Gastrocnemius medialis (tissue), 4 donors: ENCODE results near the gene PTPRT.

Experiments used
- CTCF ChIP-seq, 5 experiments: fragments of 450-650 bp in 3 of 5; fragments of 200-600 bp in 2 of 5; sonication (generic) in 2 of 5; IDR thresholded peaks in 4 of 5; conservative IDR thresholded peaks in 1 of 5; 1 replicate in 4 of 5; 2 replicates in 1 of 5; pipeline ENCODE4 v1.5.1; 2016 to 2019; ENCODE audit warnings: antibody characterized with exemption in 5 of 5, mild to moderate bottlenecking in 3 of 5, moderate library complexity in 3 of 5
- POLR2A ChIP-seq, 2 donors: fragments of 450-650 bp; IDR thresholded peaks; one replicate each; pipeline ENCODE4 v1.6.1; 2017; ENCODE audit warnings: antibody characterized with exemption in 2 of 2, mild to moderate bottlenecking in 2 of 2, moderate library complexity in 2 of 2

GRCh38 chr20:42852691-42853090 is 337.0 kb downstream of the PTPRT start:
- TF ChIP-seq POLR2A (IDR thresholded peaks at IDR 0.05) (no peak), CTCF (IDR thresholded peaks at IDR 0.05 in 4 of 5, conservative IDR thresholded peaks at IDR 0.05 in 1 of 5) (no peak)
